Panc1 (cell line): ENCODE measurements around the gene SHB. TPM values are rescaled to one million over a fixed set of nuclear protein-coding genes. Genes with fewer than 3 reads are reported as not detected.

Experiments
- ATAC-seq: fragments of 200-7000 bp; cut with Tn5 transposase; 2 replicates; pipeline ENCODE4 v1.9.1; 2020; ENCODE audit warnings: mild to moderate bottlenecking, moderate library complexity
- BruUV-seq: library from RNA; stranded (reverse); fragments of 400-500 nt; replicated peaks from 2 replicates; lab custom pipeline; 2021; lab: Mats Ljungman, UMichigan
- CTCF ChIA-PET: fragments of 300-600 bp; sonication (Branson Sonifier 250); formaldehyde crosslinking; loops from one replicate; lab custom pipeline; 2022; ENCODE audit warnings: antibody characterized with exemption; lab: Charles Lee
- POLR2A ChIA-PET: fragments of 300-600 bp; sonication (Branson Sonifier 250); formaldehyde crosslinking; loops from one replicate; lab custom pipeline; 2022; ENCODE audit warnings: antibody characterized with exemption; lab: Charles Lee
- DNase-seq: peaks from one replicate; pipeline ENCODE4 v3.0.0-alpha.2; 2010; ENCODE audit warnings: low read depth, low spot score
- H3K27ac ChIP-seq: 2 replicates; pipeline ENCODE4 v1.5.1; 2011; ENCODE audit warnings: mild to moderate bottlenecking, low read length, inconsistent platforms
- H3K27me3 ChIP-seq: fragments of 200-500 bp; sonication (Bioruptor generic); 2 replicates; pipeline ENCODE4 v1.6.0; 2014; ENCODE audit warnings: low read length, inconsistent platforms; ENCODE audit not compliant: control insufficient read depth, insufficient read depth
- H3K36me3 ChIP-seq: fragments of 200-500 bp; sonication (Bioruptor generic); 2 replicates; pipeline ENCODE4 v1.5.1; 2014; ENCODE audit warnings: inconsistent platforms, mild to moderate bottlenecking, low read length, moderate library complexity; ENCODE audit not compliant: control insufficient read depth, insufficient read depth
- H3K4me1 ChIP-seq: 2 replicates; pipeline ENCODE4 v1.5.1; 2011; ENCODE audit warnings: inconsistent platforms, mild to moderate bottlenecking, low read length, moderate library complexity; ENCODE audit not compliant: control insufficient read depth, insufficient read depth
- H3K4me3 ChIP-seq, 2 experiments: 2 replicates each; pipeline ENCODE4 v1.5.1; 2011 to 2012; ENCODE audit warnings: low read depth in 2 of 2, low read length in 2 of 2, mild to moderate bottlenecking in 2 of 2, inconsistent platforms in 1 of 2, moderate library complexity in 1 of 2
- H3K9me3 ChIP-seq: fragments of 200-500 bp; sonication (Bioruptor generic); 2 replicates; pipeline ENCODE4 v1.5.1; 2014; ENCODE audit warnings: low read depth, mild to moderate bottlenecking, inconsistent platforms, low read length, moderate library complexity; ENCODE audit not compliant: control insufficient read depth, insufficient read depth
- POLR2AphosphoS5 ChIP-seq: IDR thresholded peaks from 2 replicates; pipeline ENCODE4 v1.6.1; 2012; ENCODE audit warnings: mild to moderate bottlenecking, low read depth, low read length, moderate library complexity
- REST ChIP-seq, 2 experiments: IDR thresholded peaks; 2 replicates each; pipeline ENCODE4 v1.6.1; 2011 to 2012; ENCODE audit warnings: low read depth in 2 of 2, control low read depth in 1 of 2, low read length in 1 of 2, mild to moderate bottlenecking in 1 of 2, moderate library complexity in 1 of 2; ENCODE audit not compliant: insufficient read depth in 1 of 2
- SIN3A ChIP-seq: IDR thresholded peaks from 2 replicates; pipeline ENCODE4 v1.6.1; 2012; ENCODE audit warnings: low read depth, mild to moderate bottlenecking, low read length, moderate library complexity, borderline replicate concordance; ENCODE audit not compliant: insufficient read depth
- TCF7L2 ChIP-seq: IDR thresholded peaks from 2 replicates; pipeline ENCODE4 v1.6.1; 2011; ENCODE audit warnings: mild to moderate bottlenecking, low read depth, low read length, inconsistent platforms
- in situ Hi-C: cut with HindIII; loops from 2 replicates; pipeline ENCODE4 v1.10.0; 2016; ENCODE audit warnings: low sequenced_read_pairs, low pct_unique_long_range_greater_than_20kb
- intact Hi-C: fragments of 100-400 bp; cut with micrococcal nuclease; formaldehyde crosslinking; loops from one replicate; pipeline ENCODE4 v1.10.0; 2022; ENCODE audit not compliant: unreplicated experiment
- total RNA-seq: library from RNA; stranded (reverse); gene quantifications from one replicate; pipeline ENCODE4 v1.2.1, GENCODE V29; 2021; ENCODE audit not compliant: unreplicated experiment
- TF ChIP-seq, protein P1 (sequence below): fragments of 450-650 bp; IDR thresholded peaks from 2 replicates; pipeline ENCODE4 v1.5.1; 2017; ENCODE audit warnings: mild to moderate bottlenecking

Gene SHB
- total RNA-seq, 1 experiment from 2014 or later = 59.9 TPM

DNA sequence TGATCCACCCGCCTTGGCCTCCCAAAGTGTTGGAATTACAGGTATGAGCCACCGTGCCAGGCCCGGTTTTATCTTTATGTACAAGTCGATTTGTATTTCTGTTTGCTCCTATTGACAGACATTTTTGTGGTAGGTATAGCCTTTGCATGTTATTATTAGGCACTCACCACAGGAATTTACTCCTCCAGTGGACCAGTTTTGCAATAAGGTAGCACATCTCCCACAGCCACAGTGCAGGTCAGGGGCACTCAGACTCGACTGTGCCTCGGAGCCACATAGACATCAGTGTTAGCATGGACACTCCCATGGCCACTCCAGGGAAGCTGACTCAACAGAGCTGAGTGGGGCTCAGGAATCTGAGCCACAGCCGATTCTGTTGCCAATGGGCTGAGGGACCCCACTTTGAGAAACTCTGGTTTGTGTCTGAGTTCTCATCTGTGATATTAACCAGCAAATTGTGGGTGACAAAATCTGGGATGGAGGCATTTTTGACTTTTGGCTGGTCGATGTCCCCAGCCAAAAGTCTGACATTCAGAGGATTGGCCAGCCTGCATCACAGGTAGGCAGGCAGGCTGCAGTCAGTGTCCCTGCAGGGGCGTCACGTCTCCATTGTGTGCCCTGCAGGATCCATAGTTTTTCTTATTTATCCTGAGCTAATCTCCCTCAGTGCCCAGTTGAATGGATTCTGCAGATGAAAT is 15.0 kb upstream of the SHB start:
- TF ChIP-seq SIN3A = no peak
- CTCF ChIA-PET = no interaction called here
- in situ Hi-C loops = no loop called here
- H3K4me3 ChIP-seq = no peak overlapping the region
- BruUV-seq = no TSS peak
- intact Hi-C loops = no loop called here
- POLR2A ChIA-PET = no interaction called here
- no peaks in the 10 kb centered on the region for H3K36me3 ChIP-seq
- DNase-seq (no peak), ATAC-seq (no peak)
- no peaks in the 10 kb centered on the region for H3K4me1 ChIP-seq
- no peaks in the 10 kb centered on the region for H3K27me3 ChIP-seq
- H3K27ac ChIP-seq = no peak overlapping the region
- H3K9me3 ChIP-seq = no peaks in the 10 kb centered on the region

DNA sequence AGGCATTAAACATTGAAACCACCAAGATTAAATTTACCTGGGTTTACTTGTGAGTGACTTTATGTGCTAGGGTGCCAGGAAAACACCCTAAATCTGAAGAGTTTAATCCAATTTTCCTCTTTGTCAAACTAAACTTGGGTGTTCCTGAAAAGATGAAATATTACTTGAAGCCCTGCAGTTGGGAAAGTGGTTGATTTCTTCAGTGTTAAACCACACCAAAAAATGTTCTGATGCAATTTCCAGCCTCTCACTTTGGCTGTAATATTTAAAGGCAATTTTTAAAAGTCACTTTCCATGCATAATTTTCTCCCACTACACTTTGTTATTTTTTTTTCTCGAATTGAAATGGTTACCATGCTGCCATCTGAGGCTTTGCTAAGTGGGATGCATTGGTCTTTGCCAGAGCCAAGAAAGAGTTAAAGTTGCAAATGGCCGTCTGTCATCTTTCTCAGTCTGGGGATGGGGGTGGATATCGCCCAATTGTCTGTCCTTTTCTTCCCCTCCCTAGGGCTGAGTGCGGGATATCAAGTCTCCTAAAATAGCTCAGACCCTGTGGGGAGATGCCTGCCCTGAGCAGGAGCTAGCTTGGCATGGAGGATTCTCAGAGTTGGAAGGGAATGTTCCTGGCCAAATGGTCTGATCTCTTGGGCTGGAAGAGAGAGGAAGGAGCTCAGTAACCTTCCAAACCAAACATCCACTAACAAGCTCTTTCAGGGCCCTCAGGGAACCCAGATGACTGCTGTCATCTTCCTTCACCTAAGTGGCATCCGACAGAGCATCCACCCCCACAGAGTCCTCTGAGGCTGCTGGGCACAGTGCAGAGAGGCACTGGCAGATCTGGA is 13.6 kb upstream of the SHB start:
- no peak overlapping the region for H3K4me3 ChIP-seq
- ChIA-PET CTCF (no interaction called here), POLR2A (no interaction called here)
- H3K36me3 ChIP-seq = no peaks in the 10 kb centered on the region
- H3K27ac ChIP-seq = no peak overlapping the region
- TF ChIP-seq SIN3A = no peak
- no peak for TF ChIP-seq TCF7L2
- TF ChIP-seq, protein P1, sequence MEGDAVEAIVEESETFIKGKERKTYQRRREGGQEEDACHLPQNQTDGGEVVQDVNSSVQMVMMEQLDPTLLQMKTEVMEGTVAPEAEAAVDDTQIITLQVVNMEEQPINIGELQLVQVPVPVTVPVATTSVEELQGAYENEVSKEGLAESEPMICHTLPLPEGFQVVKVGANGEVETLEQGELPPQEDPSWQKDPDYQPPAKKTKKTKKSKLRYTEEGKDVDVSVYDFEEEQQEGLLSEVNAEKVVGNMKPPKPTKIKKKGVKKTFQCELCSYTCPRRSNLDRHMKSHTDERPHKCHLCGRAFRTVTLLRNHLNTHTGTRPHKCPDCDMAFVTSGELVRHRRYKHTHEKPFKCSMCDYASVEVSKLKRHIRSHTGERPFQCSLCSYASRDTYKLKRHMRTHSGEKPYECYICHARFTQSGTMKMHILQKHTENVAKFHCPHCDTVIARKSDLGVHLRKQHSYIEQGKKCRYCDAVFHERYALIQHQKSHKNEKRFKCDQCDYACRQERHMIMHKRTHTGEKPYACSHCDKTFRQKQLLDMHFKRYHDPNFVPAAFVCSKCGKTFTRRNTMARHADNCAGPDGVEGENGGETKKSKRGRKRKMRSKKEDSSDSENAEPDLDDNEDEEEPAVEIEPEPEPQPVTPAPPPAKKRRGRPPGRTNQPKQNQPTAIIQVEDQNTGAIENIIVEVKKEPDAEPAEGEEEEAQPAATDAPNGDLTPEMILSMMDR = no peak
- TF ChIP-seq POLR2AphosphoS5 = no peak
- TF ChIP-seq REST (IDR thresholded peaks at IDR 0.05; ENCODE audit: insufficient read depth in 1 of 2, low read depth in 2 of 2, low read length in 1 of 2) = no peak
- BruUV-seq = no TSS peak
- ATAC-seq (no peak), DNase-seq (no peak)
- H3K9me3 ChIP-seq = no peaks in the 10 kb centered on the region
- H3K27me3 ChIP-seq = no peaks in the 10 kb centered on the region
- in situ Hi-C loops = no loop called here
- H3K4me1 ChIP-seq = no peaks in the 10 kb centered on the region
- intact Hi-C loops = no loop called here
